Hepatic stellate cell (primary cell): ENCODE data around the gene LRRC37B.
A peak's percentile ranks its signal among the peaks of the same experiment; 100 is the strongest.
"Not testable (repeated sequence)": the region's sequence is repeated elsewhere in the genome, so short reads cannot be mapped to it uniquely, and the experiment has no call there.

Source experiments
- DNase-seq: peaks from one replicate; pipeline ENCODE4 v3.0.0; 2011; ENCODE audit warnings: low spot score

LRRC37B gene

GRCh38 chr17:32006957-32007462 lies at the start of gene LRRC37B:
Gene LRRC37B (plus strand): TSS chr17:32007383. CDS start chr17:32021393, 14,010 bp downstream.
- peak; percentile 80 for DNase-seq

- DNase-seq, result not testable (repeated sequence)
Observed at GRCh38 chr17:31964131-31964530, 43.1 kb upstream of the LRRC37B start.

- no peak for DNase-seq
Observed at GRCh38 chr17:31967648-31968047, 39.5 kb upstream of the LRRC37B start.

- not testable (repeated sequence) for DNase-seq
Observed at GRCh38 chr17:31970416-31970815, 36.8 kb upstream of the LRRC37B start.

GRCh38 chr17:31974269-31975071 lies 32.7 kb upstream of the LRRC37B start:
- DNase-seq, result not testable (repeated sequence)

- DNase-seq, result not testable (repeated sequence)
Observed at GRCh38 chr17:31975391-31975790, 31.8 kb upstream of the LRRC37B start.

- not testable (repeated sequence) for DNase-seq
Observed at GRCh38 chr17:31991821-31992220, 15.4 kb upstream of the LRRC37B start.

GRCh38 chr17:31997005-31997404 lies 10.2 kb upstream of the LRRC37B start:
- DNase-seq, result no peak

- DNase-seq, result peak; percentile 34
Observed at GRCh38 chr17:32007463-32008298, 498 bp downstream of the LRRC37B start.

GRCh38 chr17:32009262-32009542 lies 2.0 kb downstream of the LRRC37B start:
- no peak for DNase-seq

GRCh38 chr17:32010114-32010513 lies 2.9 kb downstream of the LRRC37B start:
- no peak for DNase-seq

- DNase-seq, result no peak
Observed at GRCh38 chr17:32015245-32016013, 8.2 kb downstream of the LRRC37B start.

- DNase-seq, result no peak
Observed at GRCh38 chr17:32016231-32016630, 9.0 kb downstream of the LRRC37B start.

- DNase-seq, result no peak
Observed at GRCh38 chr17:32019228-32019627, 12.0 kb downstream of the LRRC37B start.

- DNase-seq, result no peak
Observed at GRCh38 chr17:32020943-32021614, 13.9 kb downstream of the LRRC37B start.

GRCh38 chr17:32021615-32021955 lies 14.4 kb downstream of the LRRC37B start:
- DNase-seq, result no peak

GRCh38 chr17:32022554-32022953 lies 15.4 kb downstream of the LRRC37B start:
- not testable (repeated sequence) for DNase-seq

- DNase-seq, result not testable (repeated sequence)
Observed at GRCh38 chr17:32027271-32027670, 20.1 kb downstream of the LRRC37B start.

- DNase-seq, result no peak
Observed at GRCh38 chr17:32033223-32033622, 26.0 kb downstream of the LRRC37B start.

- not testable (repeated sequence) for DNase-seq
Observed at GRCh38 chr17:32033812-32034211, 26.6 kb downstream of the LRRC37B start.

GRCh38 chr17:32040246-32040645 lies 33.1 kb downstream of the LRRC37B start:
- not testable (repeated sequence) for DNase-seq
